Neural progenitor cell (in vitro differentiated cells): ENCODE results near the gene ALDH18A1.

Experiments used
- CTCF ChIP-seq: fragments of 200-600 bp; sonication (generic); IDR thresholded peaks from 2 replicates; pipeline ENCODE4 v1.5.1; 2017; ENCODE audit warnings: antibody characterized with exemption, mild to moderate bottlenecking
- EZH2phosphoT487 ChIP-seq: fragments of 200-600 bp; sonication (generic); IDR thresholded peaks from 2 replicates; pipeline ENCODE4 v1.6.1; 2017; ENCODE audit warnings: antibody characterized with exemption

GRCh38 chr10:95574649-95575365 lies 81.7 kb downstream of the ALDH18A1 start:
- no peak for TF ChIP-seq CTCF
- no peak for TF ChIP-seq EZH2phosphoT487
